ENCODE measurements around the gene ZRANB1. TPM values are rescaled to one million over a fixed set of nuclear protein-coding genes. Genes with fewer than 3 reads are reported as not detected.

ZRANB1 gene
- total and polyA plus RNA-seq, 2 experiments from 2014 or later = 4.2 to 26.7 TPM

- TF ChIP-seq ETS1 (IDR thresholded peaks at IDR 0.05) = no peak
- no peak for TF ChIP-seq STAT1 (IDR thresholded peaks at IDR 0.05; ENCODE audit: unreplicated experiment)
- TF ChIP-seq JUNB (IDR thresholded peaks at IDR 0.05; ENCODE audit: unreplicated experiment) = no peak
- TF ChIP-seq EZH2phosphoT487 (IDR thresholded peaks at IDR 0.05; ENCODE audit: unreplicated experiment) = no peak
- no peak for TF ChIP-seq NANOG (IDR thresholded peaks at IDR 0.05; ENCODE audit: borderline replicate concordance)
- no peak for TF ChIP-seq POLR2AphosphoS5 (IDR thresholded peaks at IDR 0.05; ENCODE audit: low read depth)
Observed at GRCh38 chr10:124977161-124977560, 35.2 kb downstream of the ZRANB1 start (continued).

- H3K36me3 ChIP-seq (ENCODE audit: insufficient read depth) = peaks cover 13% of the 10 kb centered on the region; the same call in 1 of the 2 replicates
Observed at GRCh38 chr10:124977648-124978375, 35.9 kb downstream of the ZRANB1 start.

GRCh38 chr10:124978376-124978725, 36.4 kb downstream of the ZRANB1 start:
- H3K36me3 ChIP-seq (ENCODE audit: insufficient read depth) = peaks cover 13% of the 10 kb centered on the region; the same call in 1 of the 2 replicates
- TF ChIP-seq CTCF (conservative IDR thresholded peaks at IDR 0.05; ENCODE audit: low read depth in 2 of 2) = no peak
- TF ChIP-seq POLR2AphosphoS5 (IDR thresholded peaks at IDR 0.05; ENCODE audit: low read depth) = no peak
- no peak for TF ChIP-seq STAT1 (IDR thresholded peaks at IDR 0.05; ENCODE audit: unreplicated experiment)
- TF ChIP-seq REST (IDR thresholded peaks at IDR 0.05; ENCODE audit: unreplicated experiment) = no peak
- no peak for TF ChIP-seq EZH2 (IDR thresholded peaks at IDR 0.05; ENCODE audit: low read depth, unreplicated experiment)
- no peak for TF ChIP-seq ETS1 (IDR thresholded peaks at IDR 0.05)
- no peak for TF ChIP-seq JUNB (IDR thresholded peaks at IDR 0.05; ENCODE audit: unreplicated experiment)
- TF ChIP-seq NANOG (IDR thresholded peaks at IDR 0.05; ENCODE audit: borderline replicate concordance) = no peak
- TF ChIP-seq CREB1 (CRISPR knock-in tag; IDR thresholded peaks at IDR 0.05; ENCODE audit: low read depth) = no peak
- no peak for TF ChIP-seq ZNF331 (CRISPR knock-in tag; IDR thresholded peaks at IDR 0.05; ENCODE audit: low read depth)
- TF ChIP-seq ZNF114 (CRISPR knock-in tag; IDR thresholded peaks at IDR 0.05) = no peak
- TF ChIP-seq EZH2phosphoT487 (IDR thresholded peaks at IDR 0.05; ENCODE audit: unreplicated experiment) = no peak

More at GRCh38 chr10:124977648-124978375, 35.9 kb downstream of the ZRANB1 start:
- no peak for DNase-seq (ENCODE audit: low spot score)
- H3K9me2 ChIP-seq (ENCODE audit: insufficient read depth) = no peaks in the 10 kb centered on the region
- no peaks in the 10 kb centered on the region for H3K27me3 ChIP-seq (ENCODE audit: insufficient read depth)
- peaks cover 4% of the 10 kb centered on the region for H3K4me1 Mint-ChIP-seq
- H3K4me3 Mint-ChIP-seq = no peak overlapping the region
- no peaks in the 10 kb centered on the region for H3K9me3 Mint-ChIP-seq
- H3K4me3 ChIP-seq = no peak overlapping the region
- peak; percentile 52; the same call in 2 of the 3 replicates for ATAC-seq
- no peak overlapping the region for H2AFZ ChIP-seq
- no peaks in the 10 kb centered on the region for H3K4me1 ChIP-seq (ENCODE audit: insufficient read depth)
- peaks cover 9% of the 10 kb centered on the region for H3K27me3 Mint-ChIP-seq (ENCODE audit: insufficient read depth, low read depth, poor library complexity)
- H3F3A ChIP-seq (replicated peaks; ENCODE audit: low read depth) = no peaks in the 10 kb centered on the region
- H3K4me2 ChIP-seq = no peak overlapping the region
- H3K27ac ChIP-seq (ENCODE audit: low read depth) = 0 out of 2 replicates have a peak overlapping the region, but pooled peaks have one; percentile 40
- H3K36me3 Mint-ChIP-seq (ENCODE audit: low read depth) = peaks cover 31% of the 10 kb centered on the region; the same call in 2 of the 3 replicates
- TF ChIP-seq POLR2AphosphoS5 (IDR thresholded peaks at IDR 0.05; ENCODE audit: low read depth) = no peak
- H3K27ac Mint-ChIP-seq = 0 out of 2 replicates have a peak overlapping the region, but pooled peaks have one; percentile 20
- peaks cover 57% of the 10 kb centered on the region for H3K79me2 ChIP-seq (replicated peaks; ENCODE audit: insufficient read depth)
- peaks cover 10% of the 10 kb centered on the region for H4K20me1 ChIP-seq (replicated peaks; ENCODE audit: insufficient read depth)

More at GRCh38 chr10:124978376-124978725, 36.4 kb downstream of the ZRANB1 start:
- H3K36me3 Mint-ChIP-seq (ENCODE audit: low read depth) = peaks cover 35% of the 10 kb centered on the region; the same call in 2 of the 3 replicates
- no peaks in the 10 kb centered on the region for H3K9me3 Mint-ChIP-seq
- peak overlapping the region; percentile 40; the same call in 1 of the 2 replicates for H3K27ac ChIP-seq (ENCODE audit: low read depth)
- no peaks in the 10 kb centered on the region for H3F3A ChIP-seq (replicated peaks; ENCODE audit: low read depth)
- H3K4me3 Mint-ChIP-seq = no peak overlapping the region
- no peak for ATAC-seq
- H4K20me1 ChIP-seq (replicated peaks; ENCODE audit: insufficient read depth) = peaks cover 7% of the 10 kb centered on the region
- H3K27me3 Mint-ChIP-seq (ENCODE audit: insufficient read depth, low read depth, poor library complexity) = peaks cover 12% of the 10 kb centered on the region
- peaks cover 57% of the 10 kb centered on the region for H3K79me2 ChIP-seq (replicated peaks; ENCODE audit: insufficient read depth)
- no peaks in the 10 kb centered on the region for H3K4me1 ChIP-seq (ENCODE audit: insufficient read depth)
- H3K4me2 ChIP-seq = no peak overlapping the region
- no peak overlapping the region for H3K27ac Mint-ChIP-seq
- no peak overlapping the region for H3K4me3 ChIP-seq
- H2AFZ ChIP-seq = no peak overlapping the region
- peaks cover 8% of the 10 kb centered on the region for H3K4me1 Mint-ChIP-seq
- H3K9me2 ChIP-seq (ENCODE audit: insufficient read depth) = no peaks in the 10 kb centered on the region
- no peak for DNase-seq (ENCODE audit: low spot score)
- no peaks in the 10 kb centered on the region for H3K27me3 ChIP-seq (ENCODE audit: insufficient read depth)
